Measurements from ENCODE around the gene TSGA10IP. TPM values are rescaled to one million over a fixed set of nuclear protein-coding genes. Genes with fewer than 3 reads are reported as not detected.
A peak's percentile ranks its signal among the peaks of the same experiment; 100 is the strongest.

The TSGA10IP gene
- total RNA-seq, 4 donors from 2014 or later: not detected

DNA sequence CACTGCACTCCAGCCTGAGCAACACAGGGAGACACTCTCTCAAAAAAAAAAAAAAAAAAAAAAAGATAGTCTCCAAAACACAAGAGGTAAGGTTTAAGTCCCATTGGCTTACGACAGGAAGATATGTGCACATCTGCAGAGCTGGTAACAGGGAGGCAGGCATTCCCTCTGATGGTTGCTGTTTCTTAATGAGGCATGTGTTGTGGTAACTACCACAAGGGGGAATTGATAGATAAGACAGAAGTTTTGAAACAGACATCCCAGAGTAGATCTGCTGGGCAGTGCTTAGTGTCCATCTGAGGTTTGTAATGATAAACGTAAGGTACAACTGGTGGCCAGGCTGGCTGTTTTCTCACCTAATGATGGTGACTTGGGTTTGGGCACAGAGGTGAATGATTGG, 52.0 kb downstream of the TSGA10IP start:
- Histone ChIP-seq H3K4me3 (no peak overlapping the region), H3K4me1 (peaks cover 0 to 23% (median 14%) of the 10 kb centered on the region in 3 donors), H3K27ac (no peak overlapping the region), H3K27me3 (no peaks in the 10 kb centered on the region), H3K36me3 (peaks cover 3 to 42% of the 10 kb centered on the region in 2 donors), H3K9me3 (no peaks in the 10 kb centered on the region)
- ATAC-seq: no peak
- no peak for TF ChIP-seq CTCF (IDR thresholded peaks at IDR 0.05)
- TF ChIP-seq EP300 (IDR thresholded peaks at IDR 0.05): no peak
- TF ChIP-seq POLR2AphosphoS5 (IDR thresholded peaks at IDR 0.05): no peak
- no peak for TF ChIP-seq POLR2A (IDR thresholded peaks at IDR 0.05)
- WGBS, 2 donors (ENCODE audit: low coverage in 1 of 2): 52 to 64% methylated on average over 2 of the region's 2 CpGs

DNA sequence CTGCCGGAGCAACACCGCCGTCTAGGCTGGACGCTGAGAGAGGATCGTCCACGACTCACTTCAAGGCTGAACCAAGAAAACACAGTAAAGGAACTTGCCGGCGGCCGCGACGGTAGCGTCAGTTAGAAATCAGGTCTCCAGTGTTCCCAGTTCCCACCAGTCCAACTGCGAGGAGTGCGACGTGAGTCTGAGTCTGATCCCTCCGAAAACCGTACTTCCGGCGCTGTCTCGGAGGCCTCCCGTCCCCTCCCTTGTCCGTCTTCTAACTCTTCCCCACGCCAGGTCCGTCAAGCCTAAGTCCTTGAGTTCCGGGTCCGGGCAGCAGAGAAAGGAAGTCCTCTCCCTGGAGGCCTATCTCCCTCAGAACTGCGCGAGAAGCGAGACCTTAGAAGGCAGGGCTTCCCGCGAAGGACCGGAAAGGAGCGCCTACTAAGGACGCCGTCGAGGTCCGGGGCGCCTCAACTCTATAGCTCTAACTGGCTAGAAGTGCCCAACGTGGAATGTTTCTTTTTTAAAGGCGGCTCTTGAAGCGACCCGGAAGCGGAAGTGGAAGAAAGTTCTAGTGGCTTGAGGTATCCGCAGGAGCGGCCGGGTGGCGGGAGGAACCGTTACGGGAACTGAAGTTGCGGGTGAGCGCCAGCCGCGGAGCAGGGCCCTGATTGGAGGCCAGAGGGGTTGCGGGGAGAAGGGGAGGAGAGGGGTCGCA, 56.8 kb downstream of the TSGA10IP start, which contains the start of the genes BANF1 and EIF1AD:
Gene BANF1 (plus strand): TSS at position 562 of the 706 bp plus-strand sequence. CDS start 748 bp downstream, outside the sequence.
Gene EIF1AD (minus strand): TSS at position 216 of the 706 bp plus-strand sequence. CDS start 1,768 bp downstream, outside the sequence.
- peak; percentile 79 for TF ChIP-seq POLR2AphosphoS5 (IDR thresholded peaks at IDR 0.05)
- TF ChIP-seq EP300 (IDR thresholded peaks at IDR 0.05): no peak
- TF ChIP-seq POLR2A (IDR thresholded peaks at IDR 0.05): peak; percentile 22 to 42
- peak; percentile 90 for ATAC-seq
- peak within 1 kb of the TSS; percentile 64 to 94 (median 90) for H3K27ac ChIP-seq
- peak within 1 kb of the TSS; percentile 77 to 86 for H3K4me3 ChIP-seq
- no peaks in the 10 kb centered on the region for H3K27me3 ChIP-seq
- no peaks in the 10 kb centered on the region for H3K9me3 ChIP-seq
- WGBS, 2 donors (ENCODE audit: low coverage in 1 of 2): 0% methylated on average over 1 of the region's 55 CpGs; no CpG with 5 or more reads in 1 of the 2 donors
- peaks cover 3 to 38% (median 22%) of the 10 kb centered on the region in 3 donors for H3K4me1 ChIP-seq
- peaks cover 3 to 60% of the 10 kb centered on the region in 2 donors for H3K36me3 ChIP-seq

DNA sequence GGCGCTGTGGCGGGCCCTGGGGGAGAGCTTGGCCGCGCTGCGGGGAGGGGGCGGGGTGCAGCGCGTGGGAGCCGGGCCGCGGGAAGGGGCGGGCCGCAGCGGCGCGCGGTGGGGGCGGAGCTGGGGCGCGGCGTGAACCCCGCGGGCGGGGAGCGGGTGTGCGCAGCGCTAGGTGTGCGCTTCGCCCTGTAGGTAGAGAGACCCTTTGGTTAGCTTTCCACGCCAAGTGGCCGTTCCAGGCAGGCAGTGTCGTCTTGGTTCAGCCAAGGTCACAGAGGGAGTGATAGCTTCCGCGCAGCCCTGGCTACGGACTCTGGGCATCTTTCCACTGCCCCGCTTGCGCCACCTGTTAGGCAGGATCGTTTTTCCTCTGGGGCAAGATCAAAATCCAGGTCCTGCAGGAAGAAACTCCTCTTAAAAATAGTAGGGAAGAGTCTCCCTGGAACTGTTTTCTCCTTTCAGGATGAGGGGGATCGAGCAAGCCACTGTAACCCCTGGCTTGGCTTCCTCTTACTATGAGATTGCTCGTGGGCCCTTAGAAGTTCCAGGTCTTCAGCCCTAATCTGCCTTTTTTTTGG, 57.5 kb downstream of the TSGA10IP start:
- 0 to 20% methylated on average over 1 to 2 of the region's 40 CpGs for WGBS, 2 donors (ENCODE audit: low coverage in 1 of 2)
- peak; percentile 12 to 44 for TF ChIP-seq POLR2A (IDR thresholded peaks at IDR 0.05)
- TF ChIP-seq CTCF (IDR thresholded peaks at IDR 0.05): peak in 2 of 4 experiments; percentile 27 to 49
- TF ChIP-seq POLR2AphosphoS5 (IDR thresholded peaks at IDR 0.05): peak; percentile 42
- no peak for TF ChIP-seq EP300 (IDR thresholded peaks at IDR 0.05)
- no peaks in the 10 kb centered on the region for H3K9me3 ChIP-seq
- H3K4me3 ChIP-seq: peak overlapping the region; percentile 77 to 86
- H3K27me3 ChIP-seq: no peaks in the 10 kb centered on the region
- H3K36me3 ChIP-seq: peaks cover 3 to 53% of the 10 kb centered on the region in 2 donors
- ATAC-seq: peak; percentile 69
- H3K4me1 ChIP-seq: peaks cover 3 to 38% (median 22%) of the 10 kb centered on the region in 3 donors
- peak overlapping the region; percentile 64 to 94 (median 90) for H3K27ac ChIP-seq

- peaks cover 3 to 48% of the 10 kb centered on the region in 2 donors for H3K36me3 ChIP-seq
- ATAC-seq: no peak
- TF ChIP-seq POLR2A (IDR thresholded peaks at IDR 0.05) (no peak), EP300 (IDR thresholded peaks at IDR 0.05) (no peak), POLR2AphosphoS5 (IDR thresholded peaks at IDR 0.05) (no peak), CTCF (IDR thresholded peaks at IDR 0.05) (no peak)
- H3K27ac ChIP-seq: peak overlapping the region; percentile 64 to 94 (median 90)
- WGBS, 2 donors (ENCODE audit: low coverage in 1 of 2): 56 to 63% methylated on average over 3 to 4 of the region's 6 CpGs
- H3K27me3 ChIP-seq: no peaks in the 10 kb centered on the region
- no peaks in the 10 kb centered on the region for H3K9me3 ChIP-seq
- peak overlapping the region in 1 of 2 donors; percentile 86 for H3K4me3 ChIP-seq
- H3K4me1 ChIP-seq: peaks cover 3 to 38% (median 22%) of the 10 kb centered on the region in 3 donors
Measured at GRCh38 chr11:66003291-66003690, 58.0 kb downstream of the TSGA10IP start.

DNA sequence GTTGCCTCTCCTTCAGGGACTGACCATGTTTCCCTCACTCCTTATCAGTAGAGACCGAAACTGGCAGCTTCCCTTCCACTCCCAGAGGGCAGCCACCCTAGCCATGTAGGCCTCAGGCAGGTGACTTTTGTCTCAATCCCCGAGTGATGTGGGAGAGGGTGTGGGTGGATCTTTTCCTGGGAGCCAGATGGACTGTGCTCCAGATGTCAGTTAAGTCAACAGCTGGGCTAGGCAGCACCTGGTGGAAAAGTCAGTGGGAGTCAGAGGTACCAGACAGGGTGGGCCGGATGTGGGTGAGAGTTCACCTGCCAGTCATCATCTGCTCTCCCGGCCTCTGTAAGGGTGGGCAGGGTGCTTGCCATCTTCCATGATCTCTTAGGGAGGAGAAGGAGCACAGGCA, 58.9 kb downstream of the TSGA10IP start:
- TF ChIP-seq EP300 (IDR thresholded peaks at IDR 0.05) (no peak), CTCF (IDR thresholded peaks at IDR 0.05) (no peak), POLR2A (IDR thresholded peaks at IDR 0.05) (no peak), POLR2AphosphoS5 (IDR thresholded peaks at IDR 0.05) (no peak)
- H3K9me3 ChIP-seq: no peaks in the 10 kb centered on the region
- no peak for ATAC-seq
- no peak overlapping the region for H3K4me3 ChIP-seq
- peaks cover 3 to 38% (median 22%) of the 10 kb centered on the region in 3 donors for H3K4me1 ChIP-seq
- WGBS, 2 donors (ENCODE audit: low coverage in 1 of 2): 66 to 83% methylated on average over 1 to 3 of the region's 4 CpGs
- H3K36me3 ChIP-seq: peaks cover 3 to 39% of the 10 kb centered on the region in 2 donors
- peak overlapping the region in 1 of 4 donors; percentile 12 for H3K27ac ChIP-seq
- H3K27me3 ChIP-seq: no peaks in the 10 kb centered on the region

Data from gastroesophageal sphincter (tissue), 4 donors.